Retinal pigment epithelial cell (primary cell): ENCODE measurements around the gene STRA6.

Source experiments
- DNase-seq: peaks from one replicate; pipeline ENCODE4 v3.0.0-alpha.2; 2010; ENCODE audit warnings: low read depth
- H3K4me3 ChIP-seq: 2 replicates; pipeline ENCODE4 v1.5.1; 2011; ENCODE audit warnings: mild to moderate bottlenecking, low read length, control low read depth, moderate library complexity
- TF ChIP-seq, protein P1 (sequence below): conservative IDR thresholded peaks from 2 replicates; pipeline ENCODE4 v1.5.1; 2011; ENCODE audit warnings: low read depth, low read length, control low read depth, inconsistent platforms

Gene STRA6

GRCh38 chr15:74234598-74234875 lies 31.9 kb upstream of the STRA6 start:
- H3K4me3 ChIP-seq, result no peak overlapping the region
- TF ChIP-seq, protein P1, sequence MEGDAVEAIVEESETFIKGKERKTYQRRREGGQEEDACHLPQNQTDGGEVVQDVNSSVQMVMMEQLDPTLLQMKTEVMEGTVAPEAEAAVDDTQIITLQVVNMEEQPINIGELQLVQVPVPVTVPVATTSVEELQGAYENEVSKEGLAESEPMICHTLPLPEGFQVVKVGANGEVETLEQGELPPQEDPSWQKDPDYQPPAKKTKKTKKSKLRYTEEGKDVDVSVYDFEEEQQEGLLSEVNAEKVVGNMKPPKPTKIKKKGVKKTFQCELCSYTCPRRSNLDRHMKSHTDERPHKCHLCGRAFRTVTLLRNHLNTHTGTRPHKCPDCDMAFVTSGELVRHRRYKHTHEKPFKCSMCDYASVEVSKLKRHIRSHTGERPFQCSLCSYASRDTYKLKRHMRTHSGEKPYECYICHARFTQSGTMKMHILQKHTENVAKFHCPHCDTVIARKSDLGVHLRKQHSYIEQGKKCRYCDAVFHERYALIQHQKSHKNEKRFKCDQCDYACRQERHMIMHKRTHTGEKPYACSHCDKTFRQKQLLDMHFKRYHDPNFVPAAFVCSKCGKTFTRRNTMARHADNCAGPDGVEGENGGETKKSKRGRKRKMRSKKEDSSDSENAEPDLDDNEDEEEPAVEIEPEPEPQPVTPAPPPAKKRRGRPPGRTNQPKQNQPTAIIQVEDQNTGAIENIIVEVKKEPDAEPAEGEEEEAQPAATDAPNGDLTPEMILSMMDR, result no peak
- no peak for DNase-seq

DNA sequence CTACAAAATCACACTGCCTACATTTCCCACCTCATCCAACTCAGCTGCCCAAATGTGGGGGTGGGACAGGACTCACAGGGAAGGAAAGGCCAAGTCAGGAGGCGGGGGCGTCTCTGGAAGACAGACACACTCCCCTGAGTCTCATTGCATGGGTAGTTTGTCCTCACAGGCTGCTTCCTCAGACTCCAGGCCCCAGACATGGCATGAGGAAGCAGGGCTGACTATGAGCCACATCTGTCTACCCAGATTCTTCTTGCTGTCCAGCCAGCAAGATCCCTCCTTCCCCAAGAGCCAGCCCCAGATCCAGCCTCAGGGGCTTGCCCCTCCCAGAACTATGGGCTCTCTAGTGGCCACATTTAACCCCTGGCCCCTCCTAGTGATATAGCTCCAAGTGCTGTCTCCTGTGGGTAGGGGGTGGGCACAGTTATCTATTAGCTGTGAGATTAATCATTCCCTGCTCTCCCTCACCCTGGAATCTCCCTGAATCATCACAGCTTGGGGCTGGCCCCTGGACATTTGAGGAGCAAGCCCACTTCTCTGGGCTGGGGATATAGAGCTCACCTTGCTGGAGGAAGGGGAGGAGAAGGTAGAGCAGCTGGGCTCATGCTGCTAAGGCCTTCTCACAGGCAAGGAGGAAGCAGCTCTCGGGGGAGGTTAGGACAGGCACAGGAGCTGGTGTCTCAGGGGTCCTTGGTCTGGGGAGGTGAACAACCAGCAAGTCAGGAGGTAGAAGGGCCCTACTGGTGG lies 31.4 kb upstream of the STRA6 start:
- H3K4me3 ChIP-seq, result no peak overlapping the region
- TF ChIP-seq, protein P1, result no peak
- no peak for DNase-seq

DNA sequence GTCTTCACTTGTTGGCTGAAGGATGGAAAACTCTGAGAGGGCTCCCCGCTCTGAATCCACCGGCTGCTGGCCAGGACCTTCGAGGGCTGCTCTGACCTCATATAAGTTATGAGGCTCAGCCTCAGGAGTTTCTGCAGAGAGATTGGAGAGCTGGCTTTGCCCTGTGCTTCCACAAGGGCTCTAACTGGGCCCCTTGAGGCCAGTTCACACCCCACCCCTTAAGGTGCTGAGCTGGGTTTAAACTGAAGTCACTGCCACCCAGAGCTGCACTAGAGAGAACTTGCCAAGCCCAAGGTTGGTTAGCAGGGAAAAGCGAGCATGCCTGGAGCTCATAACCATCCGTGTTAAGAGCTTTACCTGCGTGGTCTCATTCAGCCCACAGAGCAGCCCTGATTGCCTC lies 30.8 kb upstream of the STRA6 start:
- H3K4me3 ChIP-seq, result no peak overlapping the region
- DNase-seq, result no peak
- TF ChIP-seq, protein P1, result no peak

- no peak overlapping the region for H3K4me3 ChIP-seq
- TF ChIP-seq, protein P1, result no peak
- DNase-seq, result no peak
These were observed 28.9 kb upstream of the STRA6 start for GRCh38 chr15:74231475-74231874.

- TF ChIP-seq, protein P1, result no peak
- DNase-seq, result no peak
- no peak overlapping the region for H3K4me3 ChIP-seq
These were observed 27.1 kb upstream of the STRA6 start for GRCh38 chr15:74229686-74230085.

- H3K4me3 ChIP-seq, result peak overlapping the region; percentile 17
- TF ChIP-seq, protein P1, result no peak
- DNase-seq, result no peak
These were observed 26.1 kb upstream of the STRA6 start for GRCh38 chr15:74228723-74229081.

GRCh38 chr15:74227968-74228722 lies 25.6 kb upstream of the STRA6 start:
- peak overlapping the region; percentile 17 for H3K4me3 ChIP-seq
- TF ChIP-seq, protein P1, result no peak
- no peak for DNase-seq
